OCI-LY7 (cell line): ENCODE data around the gene LSMEM2.

Experiments used
- EZH2phosphoT487 ChIP-seq: fragments of 200-600 bp; sonication (generic); IDR thresholded peaks from 2 replicates; pipeline ENCODE4 v1.6.1; 2018; ENCODE audit warnings: low read depth, borderline replicate concordance, mild to moderate bottlenecking, mixed run types, antibody characterized with exemption, low read length, moderate library complexity, mixed read lengths
- TF ChIP-seq, protein P1 (sequence below): fragments of 200-600 bp; sonication (generic); conservative IDR thresholded peaks from 2 replicates; pipeline ENCODE4 v1.5.1; 2014; ENCODE audit warnings: mild to moderate bottlenecking, antibody characterized with exemption, low read length, moderate library complexity, mixed read lengths

GRCh38 chr3:50239649-50240048 is 39.2 kb upstream of the LSMEM2 start:
- TF ChIP-seq, protein P1, sequence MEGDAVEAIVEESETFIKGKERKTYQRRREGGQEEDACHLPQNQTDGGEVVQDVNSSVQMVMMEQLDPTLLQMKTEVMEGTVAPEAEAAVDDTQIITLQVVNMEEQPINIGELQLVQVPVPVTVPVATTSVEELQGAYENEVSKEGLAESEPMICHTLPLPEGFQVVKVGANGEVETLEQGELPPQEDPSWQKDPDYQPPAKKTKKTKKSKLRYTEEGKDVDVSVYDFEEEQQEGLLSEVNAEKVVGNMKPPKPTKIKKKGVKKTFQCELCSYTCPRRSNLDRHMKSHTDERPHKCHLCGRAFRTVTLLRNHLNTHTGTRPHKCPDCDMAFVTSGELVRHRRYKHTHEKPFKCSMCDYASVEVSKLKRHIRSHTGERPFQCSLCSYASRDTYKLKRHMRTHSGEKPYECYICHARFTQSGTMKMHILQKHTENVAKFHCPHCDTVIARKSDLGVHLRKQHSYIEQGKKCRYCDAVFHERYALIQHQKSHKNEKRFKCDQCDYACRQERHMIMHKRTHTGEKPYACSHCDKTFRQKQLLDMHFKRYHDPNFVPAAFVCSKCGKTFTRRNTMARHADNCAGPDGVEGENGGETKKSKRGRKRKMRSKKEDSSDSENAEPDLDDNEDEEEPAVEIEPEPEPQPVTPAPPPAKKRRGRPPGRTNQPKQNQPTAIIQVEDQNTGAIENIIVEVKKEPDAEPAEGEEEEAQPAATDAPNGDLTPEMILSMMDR: no peak
- no peak for TF ChIP-seq EZH2phosphoT487
